GM18870 (cell line): Measurements from ENCODE around the gene FUT7.

ENCODE experiments used
- ATAC-seq: cut with Tn5 transposase; IDR thresholded peaks from one replicate; pipeline ENCODE4 v1.9.1; 2021; ENCODE audit warnings: moderate library complexity; ENCODE audit not compliant: unreplicated experiment

Gene FUT7

GRCh38 chr9:137031904-137032640, at the start of gene FUT7:
TSS of gene FUT7 (minus strand) at chr9:137032088. CDS start at chr9:137031991, 97 bp downstream.
- ATAC-seq, result no peak

- ATAC-seq, result no peak
Observed at GRCh38 chr9:137080260-137081122, 48.6 kb upstream of the FUT7 start.

- no peak for ATAC-seq
Observed at GRCh38 chr9:137079401-137079787, 47.5 kb upstream of the FUT7 start.

GRCh38 chr9:137078701-137079400, 47.0 kb upstream of the FUT7 start:
- no peak for ATAC-seq

GRCh38 chr9:137077758-137078693, 46.1 kb upstream of the FUT7 start:
- no peak for ATAC-seq

- no peak for ATAC-seq
Observed at GRCh38 chr9:137077010-137077747, 45.3 kb upstream of the FUT7 start, which contains the start of gene UAP1L1. TSS of gene UAP1L1 (plus strand) at chr9:137077517. CDS start at chr9:137077533, 16 bp downstream.

- no peak for ATAC-seq
Observed at GRCh38 chr9:137076636-137077009, 44.7 kb upstream of the FUT7 start.

- ATAC-seq, result no peak
Observed at GRCh38 chr9:137075275-137075775, 43.4 kb upstream of the FUT7 start.

- ATAC-seq, result no peak
Observed at GRCh38 chr9:137074657-137075274, 42.9 kb upstream of the FUT7 start.

- ATAC-seq, result no peak
Observed at GRCh38 chr9:137073992-137074399, 42.1 kb upstream of the FUT7 start.

- no peak for ATAC-seq
Observed at GRCh38 chr9:137071282-137071681, 39.4 kb upstream of the FUT7 start.

- no peak for ATAC-seq
Observed at GRCh38 chr9:137070906-137071275, 39.0 kb upstream of the FUT7 start.

GRCh38 chr9:137070201-137070905, 38.5 kb upstream of the FUT7 start, which contains the start of gene SAPCD2:
TSS of gene SAPCD2 (minus strand) at chr9:137070557. CDS start at chr9:137070460, 97 bp downstream.
- ATAC-seq, result peak; percentile 60

GRCh38 chr9:137069508-137070091, 37.7 kb upstream of the FUT7 start:
- no peak for ATAC-seq

- no peak for ATAC-seq
Observed at GRCh38 chr9:137068539-137069507, 36.9 kb upstream of the FUT7 start.

- ATAC-seq, result no peak
Observed at GRCh38 chr9:137067860-137068538, 36.1 kb upstream of the FUT7 start.
